ENCODE results near the gene CASP1. TPM values are rescaled to one million over a fixed set of nuclear protein-coding genes. Genes with fewer than 3 reads are reported as not detected.

CASP1 gene
- total RNA-seq, 6 donors from 2014 or later, result 25.1 to 122 (median 41.7) TPM

- H3K27me3 ChIP-seq, result no peaks in the 10 kb centered on the region
- ATAC-seq (ENCODE audit: low FRiP score in 2 of 2), result no peak
- peaks cover 0 to 7% (median 0%) of the 10 kb centered on the region in 4 donors for H3K4me1 ChIP-seq
- no peak overlapping the region for H3K27ac ChIP-seq
- no peaks in the 10 kb centered on the region for H3K9me3 ChIP-seq
- H3K36me3 ChIP-seq, result no peaks in the 10 kb centered on the region
- no peak overlapping the region for H3K4me3 ChIP-seq
- 74 to 84% methylated on average over 3 of the region's 3 CpGs for WGBS, 2 donors
- TF ChIP-seq POLR2A (IDR thresholded peaks at IDR 0.05) (no peak), CTCF (IDR thresholded peaks at IDR 0.05) (no peak), EP300 (IDR thresholded peaks at IDR 0.05) (no peak), POLR2AphosphoS5 (IDR thresholded peaks at IDR 0.05) (no peak)
- DNase-seq, result no peak
Measured at GRCh38 chr11:105005451-105005845, 29.5 kb downstream of the CASP1 start.

- Histone ChIP-seq H3K4me1 (peaks cover 0 to 7% (median 0%) of the 10 kb centered on the region in 4 donors), H3K4me3 (no peak overlapping the region), H3K27ac (no peak overlapping the region), H3K9me3 (no peaks in the 10 kb centered on the region), H3K36me3 (no peaks in the 10 kb centered on the region), H3K27me3 (no peaks in the 10 kb centered on the region)
- DNase-seq (no peak), ATAC-seq (ENCODE audit: low FRiP score in 2 of 2) (peak in 1 of 2 donors; percentile 34)
- WGBS, 2 donors, result 83 to 87% methylated on average over 3 of the region's 3 CpGs
- no peak for TF ChIP-seq POLR2A (IDR thresholded peaks at IDR 0.05)
- TF ChIP-seq POLR2AphosphoS5 (IDR thresholded peaks at IDR 0.05), result no peak
- TF ChIP-seq EP300 (IDR thresholded peaks at IDR 0.05), result no peak
- TF ChIP-seq CTCF (IDR thresholded peaks at IDR 0.05), result no peak
Measured at GRCh38 chr11:105004021-105004420, 30.9 kb downstream of the CASP1 start.

- TF ChIP-seq CTCF (IDR thresholded peaks at IDR 0.05) (no peak), POLR2A (IDR thresholded peaks at IDR 0.05) (no peak), POLR2AphosphoS5 (IDR thresholded peaks at IDR 0.05) (no peak), EP300 (IDR thresholded peaks at IDR 0.05) (no peak)
- no peak overlapping the region for H3K4me3 ChIP-seq
- no peaks in the 10 kb centered on the region for H3K36me3 ChIP-seq
- H3K27ac ChIP-seq, result no peak overlapping the region
- DNase-seq (no peak), ATAC-seq (ENCODE audit: low FRiP score in 2 of 2) (no peak)
- 60 to 87% methylated on average over 2 of the region's 2 CpGs for WGBS, 2 donors
- H3K27me3 ChIP-seq, result no peaks in the 10 kb centered on the region
- no peaks in the 10 kb centered on the region for H3K9me3 ChIP-seq
- H3K4me1 ChIP-seq, result peaks cover 0 to 7% (median 0%) of the 10 kb centered on the region in 4 donors
Measured at GRCh38 chr11:105003151-105003550, 31.8 kb downstream of the CASP1 start.

- no peak for TF ChIP-seq EP300 (IDR thresholded peaks at IDR 0.05)
- no peak for TF ChIP-seq POLR2AphosphoS5 (IDR thresholded peaks at IDR 0.05)
- TF ChIP-seq CTCF (IDR thresholded peaks at IDR 0.05), result peak; percentile 44 to 63 (median 52)
- ATAC-seq (ENCODE audit: low FRiP score in 2 of 2) (peak in 1 of 2 donors; percentile 67), DNase-seq (peak in 1 of 2 donors; percentile 42)
- Histone ChIP-seq H3K27me3 (no peaks in the 10 kb centered on the region), H3K9me3 (no peaks in the 10 kb centered on the region), H3K4me3 (no peak overlapping the region), H3K36me3 (no peaks in the 10 kb centered on the region), H3K4me1 (peaks cover 0 to 7% (median 0%) of the 10 kb centered on the region in 4 donors), H3K27ac (no peak overlapping the region)
- 82 to 87% methylated on average over 7 of the region's 7 CpGs for WGBS, 2 donors
Measured at GRCh38 chr11:105000797-105001196, 34.1 kb downstream of the CASP1 start.

- Histone ChIP-seq H3K4me3 (no peak overlapping the region), H3K9me3 (no peaks in the 10 kb centered on the region), H3K27me3 (no peaks in the 10 kb centered on the region), H3K36me3 (no peaks in the 10 kb centered on the region), H3K4me1 (peaks cover 0 to 4% (median 0%) of the 10 kb centered on the region in 4 donors), H3K27ac (no peak overlapping the region)
- TF ChIP-seq POLR2AphosphoS5 (IDR thresholded peaks at IDR 0.05), result no peak
- TF ChIP-seq EP300 (IDR thresholded peaks at IDR 0.05), result no peak
- TF ChIP-seq POLR2A (IDR thresholded peaks at IDR 0.05), result no peak
- no peak for TF ChIP-seq CTCF (IDR thresholded peaks at IDR 0.05)
- ATAC-seq (ENCODE audit: low FRiP score in 2 of 2) (no peak), DNase-seq (no peak)
- 91 to 96% methylated on average over 5 of the region's 5 CpGs for WGBS, 2 donors
Measured at GRCh38 chr11:105000167-105000566, 34.8 kb downstream of the CASP1 start.

Data from upper lobe of left lung (tissue), 6 donors.